Activated CD8-positive, alpha-beta memory T cell treated with anti-CD3 and anti-CD28 coated beads, Interleukin-2, amount 50 U/mL, for 48 hours (primary cell): ENCODE results near the gene SLC25A15.
"Not testable (repeated sequence)": the region's sequence is repeated elsewhere in the genome, so short reads cannot be mapped to it uniquely, and the experiment has no call there.

Source experiments
- DNase-seq: peaks from one replicate; pipeline ENCODE4 v3.0.0-alpha.2; 2020

The SLC25A15 gene

GRCh38 chr13:40782971-40783370 is 6.4 kb upstream of the SLC25A15 start:
- not testable (repeated sequence) for DNase-seq

DNA sequence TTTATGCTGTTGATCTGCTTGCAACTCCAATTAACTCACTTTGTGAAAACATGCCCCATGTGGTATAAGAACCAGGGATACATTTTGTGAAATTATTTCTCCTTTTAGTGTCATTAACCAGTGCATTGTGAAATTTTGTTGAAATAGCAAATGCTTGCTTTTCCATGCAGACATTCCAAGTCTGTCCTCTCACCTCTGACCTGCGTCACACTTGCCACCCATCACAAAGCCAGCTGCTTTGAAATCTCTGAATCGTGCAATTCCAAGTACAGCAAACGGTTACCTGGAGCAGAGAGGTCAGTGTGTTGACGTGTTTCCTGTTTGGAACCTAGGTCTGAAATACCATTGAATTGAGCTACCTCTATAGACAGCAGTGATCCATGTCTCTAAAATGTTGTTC is 4.9 kb upstream of the SLC25A15 start:
- no peak for DNase-seq

- DNase-seq = no peak
These were observed 2.8 kb upstream of the SLC25A15 start for GRCh38 chr13:40786568-40786996.

GRCh38 chr13:40787062-40787461 is 2.3 kb upstream of the SLC25A15 start:
- no peak for DNase-seq

DNA sequence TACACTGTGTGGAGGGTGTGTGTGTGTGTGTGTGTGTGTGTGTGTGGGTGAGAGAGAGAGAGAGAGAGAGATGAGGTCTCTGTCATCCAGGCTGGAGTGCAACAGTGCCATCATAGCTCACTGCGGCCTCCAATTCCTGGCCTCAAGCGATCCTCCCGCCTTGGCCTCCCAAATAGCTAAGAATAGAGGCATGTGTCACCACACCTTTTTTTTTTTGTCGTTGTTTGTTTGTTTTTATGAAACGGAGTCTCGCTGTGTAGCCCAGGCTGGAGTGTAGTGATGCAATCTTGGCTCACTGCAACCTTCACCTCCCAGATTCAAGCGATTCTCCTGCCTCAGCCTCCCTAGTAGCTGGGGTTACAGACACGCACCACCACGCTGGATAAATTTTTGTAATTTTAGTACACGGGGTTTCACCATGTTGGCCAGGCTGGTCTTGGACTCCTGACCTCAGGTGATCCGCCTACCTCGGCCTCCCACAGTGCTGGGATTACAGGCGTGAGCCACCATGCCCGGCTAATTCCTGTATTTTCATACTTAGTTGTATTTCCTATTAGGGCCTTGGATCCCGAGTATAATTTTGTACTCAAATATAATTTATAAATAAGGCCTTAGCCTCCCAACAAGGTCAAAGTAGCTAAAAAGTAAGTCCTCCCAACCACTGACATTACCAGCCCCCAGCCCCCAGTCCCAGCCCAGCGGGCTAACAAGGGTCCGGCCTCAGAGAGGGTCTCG is 704 bp upstream of the SLC25A15 start:
- DNase-seq = not testable (repeated sequence)

GRCh38 chr13:40790154-40790616 is 774 bp downstream of the SLC25A15 start:
- no peak for DNase-seq

GRCh38 chr13:40792284-40793051 is 3.1 kb downstream of the SLC25A15 start:
- DNase-seq = no peak

DNA sequence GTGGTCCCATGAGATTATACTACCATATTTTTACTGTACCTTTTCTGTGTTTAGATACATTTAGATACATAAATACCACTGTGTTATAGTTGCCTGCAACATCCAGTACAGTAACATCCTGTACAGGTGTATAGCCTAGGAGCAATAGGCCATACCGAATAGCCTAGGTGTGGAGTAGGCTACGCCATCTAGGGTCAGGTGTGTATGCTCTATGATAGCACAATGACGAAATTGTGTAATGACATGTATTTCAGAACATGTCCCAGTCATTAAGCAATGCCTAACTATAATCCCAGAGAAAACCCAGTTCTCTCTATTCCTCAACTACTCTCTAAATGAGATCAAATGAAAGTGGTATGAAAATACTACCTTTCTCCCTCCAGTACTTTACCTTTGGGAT is 3.9 kb downstream of the SLC25A15 start:
- DNase-seq = no peak

- no peak for DNase-seq
These were observed 5.3 kb downstream of the SLC25A15 start for GRCh38 chr13:40794414-40795368.

DNA sequence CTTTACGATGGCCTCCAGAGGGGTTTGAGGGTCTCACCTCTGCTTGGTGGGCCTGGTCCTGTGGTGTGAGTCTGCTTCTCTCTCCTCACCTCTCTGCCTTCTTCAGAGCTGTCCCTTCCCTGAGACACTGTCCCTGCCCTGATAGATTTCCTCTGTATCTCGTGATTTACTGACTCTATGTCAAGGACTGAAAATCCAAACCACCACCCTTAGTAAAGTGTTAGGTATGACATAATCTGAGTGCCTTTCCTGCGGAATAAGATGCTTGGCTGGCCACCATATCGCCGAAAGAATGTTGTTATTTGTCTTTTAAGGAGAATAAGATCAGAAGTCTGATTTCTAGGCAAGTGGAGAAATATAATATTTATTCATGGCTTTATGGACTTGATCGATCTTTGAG is 7.2 kb downstream of the SLC25A15 start:
- no peak for DNase-seq

DNA sequence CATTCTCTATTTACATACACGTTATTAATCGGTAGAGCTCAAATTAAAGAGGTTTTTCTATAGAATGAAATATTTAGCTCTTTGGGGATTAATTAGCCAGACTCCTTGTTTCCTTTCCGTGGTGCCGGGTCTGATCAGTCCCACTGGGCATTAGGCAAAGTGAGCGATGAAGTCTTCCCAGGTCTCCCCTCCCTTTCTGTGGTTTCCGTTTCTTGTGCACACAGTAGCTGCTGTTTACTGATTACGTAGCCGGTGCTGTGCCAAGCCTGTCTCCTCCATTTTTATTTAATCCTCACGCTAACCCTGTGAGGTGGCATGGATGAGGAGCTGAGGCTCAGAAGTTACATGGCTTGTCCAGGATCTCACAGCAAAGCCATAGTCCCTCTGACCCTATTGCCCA is 9.0 kb downstream of the SLC25A15 start:
- no peak for DNase-seq

- DNase-seq = no peak
These were observed 10.1 kb downstream of the SLC25A15 start for GRCh38 chr13:40799508-40799907.

DNA sequence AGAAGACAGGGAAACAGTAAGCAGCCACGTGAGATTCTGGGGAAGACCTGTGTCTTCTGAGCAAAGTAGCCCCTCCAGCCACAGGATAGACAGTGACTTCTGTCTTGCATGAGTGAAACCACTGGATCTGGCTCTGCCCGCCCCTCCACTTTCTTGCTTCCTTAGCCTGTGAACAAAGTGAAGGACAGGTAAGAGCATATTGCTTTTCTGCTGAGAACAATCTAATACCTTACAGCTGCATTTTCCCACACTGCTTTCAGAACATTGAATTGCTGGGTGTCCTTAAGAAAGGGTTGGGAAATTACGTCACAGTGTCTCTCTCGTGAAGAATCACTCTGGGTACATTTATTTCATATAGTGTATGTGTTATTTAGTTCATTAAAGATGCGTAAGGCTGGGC is 11.1 kb downstream of the SLC25A15 start:
- DNase-seq = no peak

GRCh38 chr13:40801255-40802217 is 12.1 kb downstream of the SLC25A15 start:
- no peak for DNase-seq

GRCh38 chr13:40803316-40803715 is 13.9 kb downstream of the SLC25A15 start:
- DNase-seq = no peak

DNA sequence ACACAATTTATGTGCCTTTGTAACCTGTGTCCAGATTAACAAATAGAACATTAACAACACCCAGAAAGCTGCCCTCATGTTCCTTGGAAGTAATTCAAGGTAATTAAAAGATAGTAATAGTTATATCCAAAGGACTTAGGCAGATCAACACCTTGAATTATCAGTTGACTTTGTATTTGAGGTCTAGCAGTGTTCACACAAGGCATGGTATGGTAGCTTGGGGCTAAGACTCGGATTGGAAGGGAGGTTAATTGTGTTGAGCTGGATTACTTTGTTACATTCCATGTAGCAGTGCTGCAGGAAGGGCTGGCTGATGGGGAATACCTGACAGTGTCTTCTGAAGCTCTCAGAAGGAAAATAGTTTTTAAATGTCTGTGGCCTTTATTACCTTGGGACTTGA is 16.8 kb downstream of the SLC25A15 start:
- DNase-seq = no peak

GRCh38 chr13:40809471-40809870 is 20.1 kb downstream of the SLC25A15 start:
- no peak for DNase-seq

DNA sequence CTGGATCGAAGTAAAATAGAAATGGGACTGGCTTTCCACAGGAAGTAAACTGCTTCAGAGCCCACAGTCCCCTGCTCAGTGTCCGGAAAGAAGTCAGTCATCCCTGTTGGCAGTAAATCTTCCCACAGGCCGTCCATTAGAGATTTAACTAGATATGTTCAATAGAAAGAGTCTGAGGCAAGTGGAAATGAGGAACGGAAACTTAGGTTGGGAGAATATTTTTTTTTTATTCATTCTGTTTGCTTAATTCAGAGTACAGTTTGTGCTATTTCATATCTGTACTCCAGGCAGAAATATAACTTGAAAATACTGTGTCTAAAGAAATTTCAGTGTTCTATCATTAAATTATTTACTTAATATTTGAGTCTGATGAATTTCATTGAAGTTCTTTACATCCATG is 22.7 kb downstream of the SLC25A15 start:
- DNase-seq = no peak

- DNase-seq = no peak
These were observed 23.5 kb downstream of the SLC25A15 start for GRCh38 chr13:40812724-40813445.

DNA sequence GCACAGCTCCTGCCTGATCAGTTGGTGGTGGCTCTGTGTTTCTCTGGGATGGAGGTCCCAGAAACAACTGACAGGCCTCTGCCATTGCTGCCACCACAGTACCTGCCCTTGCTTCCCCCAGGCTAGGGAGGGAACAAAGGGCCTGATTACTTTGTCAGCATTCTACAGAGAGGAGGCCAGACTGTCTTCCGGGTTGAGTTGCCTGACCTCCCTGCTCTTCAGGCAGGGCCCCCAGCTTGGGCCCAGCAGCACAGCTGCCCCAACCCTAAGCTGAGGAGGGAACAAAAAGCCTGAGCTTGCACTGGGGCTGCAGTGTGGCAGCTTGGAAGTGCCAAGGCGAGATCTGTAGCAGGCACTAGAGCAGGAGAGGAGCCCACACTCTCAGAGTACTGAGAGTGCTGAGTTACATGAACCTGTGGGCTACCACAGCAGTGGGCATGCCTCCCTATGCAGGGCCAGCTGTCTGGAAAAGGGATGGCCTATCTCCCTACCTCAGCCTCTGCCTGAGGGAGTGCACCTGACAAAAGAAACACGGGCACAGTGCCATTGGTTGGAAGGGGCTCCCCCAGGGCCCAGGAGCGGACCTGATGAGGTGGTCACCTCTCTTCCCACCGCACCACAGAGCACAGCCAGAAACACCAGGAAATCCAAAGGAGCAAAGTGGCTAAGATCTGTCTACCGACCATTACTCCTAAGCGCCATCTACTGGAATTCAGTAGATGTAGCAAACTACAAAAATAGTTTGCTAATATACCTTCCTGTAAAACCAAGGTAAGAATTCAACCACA is 24.4 kb downstream of the SLC25A15 start:
- no peak for DNase-seq
